Renal pelvis (tissue), 4 donors: ENCODE data around the gene GRID2IP. TPM values are rescaled to one million over a fixed set of nuclear protein-coding genes. Genes with fewer than 3 reads are reported as not detected.

Experiments used
- DNase-seq: peaks from one replicate; pipeline ENCODE4 v3.0.0-alpha.2; 2013
- polyA plus RNA-seq, 3 donors: library from polyadenylated mRNA; unstranded; fragments of 120-200 nt; gene quantifications; one replicate each; pipeline ENCODE4 v1.2.1, GENCODE V29; 2013; ENCODE audit not compliant: insufficient read length in 3 of 3

GRID2IP gene
- polyA plus RNA-seq, 3 donors = 0.63 to 1.3 (median 0.90) TPM

DNA sequence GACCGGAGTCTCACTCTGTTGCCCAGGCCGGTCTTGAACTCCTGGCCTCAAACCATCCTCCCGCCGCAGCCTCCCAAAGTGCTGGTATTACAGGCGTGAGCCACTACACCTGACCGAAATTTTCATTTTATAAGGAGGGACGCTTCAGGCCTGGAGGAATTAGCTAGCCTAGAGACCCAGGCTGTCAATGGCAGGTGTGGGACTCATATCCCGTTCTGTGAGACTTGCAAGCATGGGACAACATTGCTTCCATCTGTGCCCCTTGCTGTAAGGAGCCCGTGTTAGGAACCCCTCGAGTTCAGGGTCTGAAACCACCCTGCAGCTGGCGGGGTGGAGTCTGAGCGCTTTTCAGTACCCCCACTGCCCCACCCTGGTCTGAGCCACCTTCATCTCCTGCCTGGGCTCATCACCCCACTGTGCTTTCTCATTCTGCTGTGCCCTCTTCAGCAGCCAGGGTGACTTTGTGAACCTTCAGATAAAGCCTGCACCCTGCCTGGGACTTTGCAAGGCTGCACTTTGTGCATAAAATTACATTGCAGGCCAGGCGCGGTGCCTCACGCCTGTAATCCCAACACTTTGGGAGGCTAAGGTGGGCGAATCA is 102.2 kb downstream of the GRID2IP start:
- DNase-seq = no peak

DNA sequence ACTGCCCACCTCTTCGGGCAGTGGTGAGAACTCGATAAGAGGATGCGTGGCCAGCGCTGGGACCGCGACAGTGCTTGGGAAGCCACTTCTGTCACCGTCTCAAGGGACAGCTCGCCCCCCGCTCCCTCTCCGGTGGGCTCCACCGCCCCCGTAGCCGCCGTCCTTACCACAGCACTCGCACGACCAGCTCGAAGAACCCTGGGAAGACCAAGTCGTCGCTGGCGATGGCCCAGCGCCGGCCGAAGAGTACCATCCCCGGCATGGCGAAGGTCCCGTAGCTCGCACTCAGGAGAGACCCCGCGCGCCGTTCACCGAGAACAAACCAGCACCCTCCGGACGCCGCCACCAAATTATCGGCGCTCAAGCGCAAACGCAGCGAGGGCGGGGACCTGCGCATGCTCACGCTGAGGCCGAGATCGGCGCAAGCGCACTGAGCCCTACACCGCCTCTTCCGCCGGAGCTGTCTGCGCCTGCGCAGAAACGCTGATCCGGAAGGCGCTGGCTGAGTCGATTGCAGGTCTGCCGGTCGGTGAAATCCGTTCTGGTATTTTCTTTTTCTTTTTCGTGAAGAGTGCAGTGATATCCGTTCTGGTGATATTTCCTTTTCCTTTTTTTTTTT is 103.6 kb downstream of the GRID2IP start, which contains the start of gene DAGLB:
Gene DAGLB (minus strand): TSS at position 374 of the 619 bp plus-strand sequence. CDS start 112 bp downstream, at position 262.
- DNase-seq = peak; percentile 93

Other genes starting within 250 kb of the GRID2IP start
- 10 to 100 TPM; 20.1 to 23.6 (median 21.2) TPM for gene FAM220A, start 202.5 kb downstream of the GRID2IP start, polyA plus RNA-seq
- 100 to 1,000 TPM; 265 to 288 (median 271) TPM for gene RAC1, start 176.9 kb downstream of the GRID2IP start, polyA plus RNA-seq
- 10 to 100 TPM; 17.5 to 20.5 (median 20.2) TPM for gene DAGLB, start 103.5 kb downstream of the GRID2IP start, polyA plus RNA-seq
- 100 to 1,000 TPM; 177 to 192 (median 186) TPM for gene KDELR2, start 67.3 kb downstream of the GRID2IP start, polyA plus RNA-seq
- 10 to 100 TPM; 75.6 to 83.1 (median 79.8) TPM for gene ZDHHC4, start 26.0 kb upstream of the GRID2IP start, polyA plus RNA-seq
- gene INTS15, start 38.6 kb upstream of the GRID2IP start, polyA plus RNA-seq = 10 to 100 TPM; 37.3 to 47.6 (median 40.5) TPM
- gene ZNF853, start 64.1 kb upstream of the GRID2IP start, polyA plus RNA-seq = 10 to 100 TPM; 14.7 to 19.7 (median 17.6) TPM
- 10 to 100 TPM; 45.1 to 58.2 (median 54.4) TPM for gene ZNF316, start 85.9 kb upstream of the GRID2IP start, polyA plus RNA-seq
- 10 to 100 TPM; 35.1 to 39.4 (median 37.2) TPM for gene ZNF12, start 155.5 kb upstream of the GRID2IP start, polyA plus RNA-seq
- gene RSPH10B2, start 202.6 kb upstream of the GRID2IP start, polyA plus RNA-seq = 1 to 10 TPM; 1.5 to 2.0 (median 1.5) TPM